SU-DHL-6 (cell line): Measurements from ENCODE around the gene UBA5.
A peak's percentile ranks its signal among the peaks of the same experiment; 100 is the strongest.

Experiments used
- H2AFZ ChIP-seq: fragments of 200-600 bp; sonication (generic); 2 replicates; pipeline ENCODE4 v1.6.1; 2014; ENCODE audit warnings: low read depth, mild to moderate bottlenecking, moderate library complexity, mixed read lengths, antibody characterized with exemption, low read length; ENCODE audit not compliant: severe bottlenecking
- H3F3A ChIP-seq: fragments of 200-600 bp; shearing (Covaris generic); 2 replicates; pipeline ENCODE4 v1.6.0; 2016; ENCODE audit warnings: antibody characterized with exemption, mild to moderate bottlenecking; ENCODE audit not compliant: insufficient read depth
- H3K27ac ChIP-seq: fragments of 200-600 bp; sonication (generic); 2 replicates; pipeline ENCODE4 v1.5.1; 2016; ENCODE audit warnings: low read depth, mild to moderate bottlenecking, low read length, moderate library complexity, mixed read lengths
- H3K27me3 ChIP-seq: fragments of 200-600 bp; sonication (generic), shearing (Covaris generic); 2 replicates; pipeline ENCODE4 v1.6.0; 2014; ENCODE audit warnings: mild to moderate bottlenecking, low read length
- H3K36me3 ChIP-seq: fragments of 200-600 bp; sonication (generic); 2 replicates; pipeline ENCODE4 v1.6.1; 2014; ENCODE audit warnings: mild to moderate bottlenecking, low read length, mixed read lengths
- H3K4me2 ChIP-seq: fragments of 300-600, 200-600 bp; shearing (Covaris generic), sonication (generic); 2 replicates; pipeline ENCODE4 v1.6.0; 2014; ENCODE audit warnings: low read length, low read depth, mild to moderate bottlenecking; ENCODE audit not compliant: poor library complexity, severe bottlenecking
- H3K4me3 ChIP-seq: fragments of 200-600 bp; sonication (generic); 2 replicates; pipeline ENCODE4 v1.5.1; 2014; ENCODE audit warnings: antibody characterized with exemption, low read length, mild to moderate bottlenecking, mixed read lengths; ENCODE audit not compliant: insufficient read depth, poor library complexity, severe bottlenecking
- H3K79me2 ChIP-seq: fragments of 200-600 bp; sonication (generic); 2 replicates; pipeline ENCODE4 v1.6.1; 2014; ENCODE audit warnings: mild to moderate bottlenecking, low read length, moderate library complexity; ENCODE audit not compliant: insufficient read depth
- H3K9ac ChIP-seq: fragments of 200-600 bp; sonication (generic); 2 replicates; pipeline ENCODE4 v1.7.0; 2014; ENCODE audit warnings: mild to moderate bottlenecking, low read length
- H3K9me2 ChIP-seq: fragments of 200-600 bp; sonication (generic); replicated peaks from 2 replicates; pipeline ENCODE4 v1.6.1; 2014; ENCODE audit warnings: low read length; ENCODE audit not compliant: insufficient read depth
- H3K9me3 ChIP-seq: fragments of 200-600 bp; sonication (generic); 2 replicates; pipeline ENCODE4 v1.6.1; 2014; ENCODE audit warnings: low read length, mixed read lengths; ENCODE audit not compliant: insufficient read depth
- H4K20me1 ChIP-seq: fragments of 200-600 bp; sonication (generic); 2 replicates; pipeline ENCODE4 v1.6.1; 2014; ENCODE audit warnings: low read depth, mild to moderate bottlenecking, antibody characterized with exemption, low read length, moderate library complexity, mixed read lengths
- CTCF ChIP-seq: fragments of 200-600 bp; sonication (generic); IDR thresholded peaks from one replicate; pipeline ENCODE4 v1.5.1; 2017; ENCODE audit warnings: antibody characterized with exemption, mild to moderate bottlenecking, low read length, moderate library complexity; ENCODE audit not compliant: insufficient read depth, poor library complexity, severe bottlenecking
- EZH2phosphoT487 ChIP-seq: fragments of 200-600 bp; sonication (generic), shearing (Covaris generic); conservative IDR thresholded peaks from 2 replicates; pipeline ENCODE4 v1.6.1; 2018; ENCODE audit warnings: mild to moderate bottlenecking, antibody characterized with exemption, low read length, moderate library complexity, mixed read lengths

UBA5 gene

GRCh38 chr3:132655471-132655870 is 4.7 kb upstream of the UBA5 start:
- Histone ChIP-seq H3K9me3 (no peaks in the 10 kb centered on the region), H4K20me1 (no peaks in the 10 kb centered on the region), H3K79me2 (peaks cover 3% of the 10 kb centered on the region; the same call in 1 of the 2 replicates), H3K36me3 (no peaks in the 10 kb centered on the region), H3K9ac (no peak overlapping the region), H3K4me2 (no peak overlapping the region), H3K27me3 (no peaks in the 10 kb centered on the region), H2AFZ (no peak overlapping the region), H3F3A (no peaks in the 10 kb centered on the region), H3K9me2 (no peaks in the 10 kb centered on the region), H3K4me3 (no peak overlapping the region), H3K27ac (no peak overlapping the region)
- TF ChIP-seq EZH2phosphoT487 (no peak), CTCF (no peak)

- H3K4me2 ChIP-seq = peak overlapping the region; percentile 84
- no peak overlapping the region for H3K4me3 ChIP-seq
- peaks cover 23% of the 10 kb centered on the region; the same call in 1 of the 2 replicates for H3K79me2 ChIP-seq
- H4K20me1 ChIP-seq = no peaks in the 10 kb centered on the region
- H3K9me2 ChIP-seq = no peaks in the 10 kb centered on the region
- no peaks in the 10 kb centered on the region for H3F3A ChIP-seq
- H2AFZ ChIP-seq = no peak overlapping the region
- no peak for TF ChIP-seq EZH2phosphoT487
- TF ChIP-seq CTCF = no peak
- H3K9ac ChIP-seq = no peak overlapping the region
- no peaks in the 10 kb centered on the region for H3K36me3 ChIP-seq
- H3K9me3 ChIP-seq = no peaks in the 10 kb centered on the region
- no peaks in the 10 kb centered on the region for H3K27me3 ChIP-seq
- no peak overlapping the region for H3K27ac ChIP-seq
These were observed 2.0 kb upstream of the UBA5 start for GRCh38 chr3:132657869-132658747.

- Histone ChIP-seq H3K27me3 (no peaks in the 10 kb centered on the region), H3K4me3 (peak overlapping the region; percentile 77), H3K9ac (peak overlapping the region; percentile 90), H3K9me2 (no peaks in the 10 kb centered on the region), H3F3A (no peaks in the 10 kb centered on the region), H4K20me1 (no peaks in the 10 kb centered on the region), H2AFZ (peak overlapping the region; percentile 89), H3K4me2 (peak overlapping the region; percentile 84), H3K9me3 (no peaks in the 10 kb centered on the region), H3K27ac (no peak overlapping the region), H3K79me2 (peaks cover 23% of the 10 kb centered on the region; the same call in 1 of the 2 replicates), H3K36me3 (no peaks in the 10 kb centered on the region)
- TF ChIP-seq EZH2phosphoT487 = no peak
- TF ChIP-seq CTCF = no peak
These were observed 1.1 kb upstream of the UBA5 start for GRCh38 chr3:132659000-132659364.
